ENCODE results near the gene DCAF12L2. TPM values are rescaled to one million over a fixed set of nuclear protein-coding genes. Genes with fewer than 3 reads are reported as not detected.
"Not testable (repeated sequence)": the region's sequence is repeated elsewhere in the genome, so short reads cannot be mapped to it uniquely, and the experiment has no call there.

The DCAF12L2 gene
- total RNA-seq (15.1 TPM), polyA plus RNA-seq (ENCODE audit: insufficient read depth in 1 of 8, insufficient read length in 8 of 8, low replicate concordance in 1 of 8) (10 to 100 TPM in 7 of 8 donors, 1 to 10 TPM in 1; 7.5 to 19.9 (median 15.4) TPM)
- long read RNA-seq, donor 1, transcript DCAF12L2-201 (1 exons, 2,599 nt): major isoform, 6 of 6 reads
- long read RNA-seq, donor 1, partial matches to known transcripts: 0 of 6 reads
- long read RNA-seq, donor 1, other reads (novel, unspliced or antisense): 0 of 6 reads
- long read RNA-seq, donor 2: 0 reads
- long read RNA-seq, donor 3, transcript DCAF12L2-201 (1 exons, 2,599 nt): major isoform, 14 of 14 reads
- long read RNA-seq, donor 3, partial matches to known transcripts: 0 of 14 reads
- long read RNA-seq, donor 3, other reads (novel, unspliced or antisense): 0 of 14 reads
- long read RNA-seq, donor 4, transcript DCAF12L2-201 (1 exons, 2,599 nt): major isoform, 10 of 10 reads
- long read RNA-seq, donor 4, partial matches to known transcripts: 0 of 10 reads
- long read RNA-seq, donor 4, other reads (novel, unspliced or antisense): 0 of 10 reads
- long read RNA-seq, donor 5, transcript DCAF12L2-201 (1 exons, 2,599 nt): major isoform, 32 of 32 reads
- long read RNA-seq, donor 5, partial matches to known transcripts: 0 of 32 reads
- long read RNA-seq, donor 5, other reads (novel, unspliced or antisense): 0 of 32 reads
- long read RNA-seq, donor 6, transcript DCAF12L2-201 (1 exons, 2,599 nt): major isoform, 13 of 13 reads
- long read RNA-seq, donor 6, partial matches to known transcripts: 0 of 13 reads
- long read RNA-seq, donor 6, other reads (novel, unspliced or antisense): 0 of 13 reads
- long read RNA-seq, donor 7, transcript DCAF12L2-201 (1 exons, 2,599 nt): major isoform, 21 of 21 reads
- long read RNA-seq, donor 7, partial matches to known transcripts: 0 of 21 reads
- long read RNA-seq, donor 7, other reads (novel, unspliced or antisense): 0 of 21 reads
- long read RNA-seq, donor 8, transcript DCAF12L2-201 (1 exons, 2,599 nt): major isoform, 24 of 24 reads
- long read RNA-seq, donor 8, partial matches to known transcripts: 0 of 24 reads
- long read RNA-seq, donor 8, other reads (novel, unspliced or antisense): 0 of 24 reads
- long read RNA-seq, donor 9, transcript DCAF12L2-201 (1 exons, 2,599 nt): major isoform, 12 of 12 reads
- long read RNA-seq, donor 9, partial matches to known transcripts: 0 of 12 reads
- long read RNA-seq, donor 9, other reads (novel, unspliced or antisense): 0 of 12 reads
- long read RNA-seq, donor 10, transcript DCAF12L2-201 (1 exons, 2,599 nt): major isoform, 8 of 8 reads
- long read RNA-seq, donor 10, partial matches to known transcripts: 0 of 8 reads
- long read RNA-seq, donor 10, other reads (novel, unspliced or antisense): 0 of 8 reads
- long read RNA-seq, donor 11, transcript DCAF12L2-201 (1 exons, 2,599 nt): major isoform, 10 of 10 reads
- long read RNA-seq, donor 11, partial matches to known transcripts: 0 of 10 reads
- long read RNA-seq, donor 11, other reads (novel, unspliced or antisense): 0 of 10 reads

DNA sequence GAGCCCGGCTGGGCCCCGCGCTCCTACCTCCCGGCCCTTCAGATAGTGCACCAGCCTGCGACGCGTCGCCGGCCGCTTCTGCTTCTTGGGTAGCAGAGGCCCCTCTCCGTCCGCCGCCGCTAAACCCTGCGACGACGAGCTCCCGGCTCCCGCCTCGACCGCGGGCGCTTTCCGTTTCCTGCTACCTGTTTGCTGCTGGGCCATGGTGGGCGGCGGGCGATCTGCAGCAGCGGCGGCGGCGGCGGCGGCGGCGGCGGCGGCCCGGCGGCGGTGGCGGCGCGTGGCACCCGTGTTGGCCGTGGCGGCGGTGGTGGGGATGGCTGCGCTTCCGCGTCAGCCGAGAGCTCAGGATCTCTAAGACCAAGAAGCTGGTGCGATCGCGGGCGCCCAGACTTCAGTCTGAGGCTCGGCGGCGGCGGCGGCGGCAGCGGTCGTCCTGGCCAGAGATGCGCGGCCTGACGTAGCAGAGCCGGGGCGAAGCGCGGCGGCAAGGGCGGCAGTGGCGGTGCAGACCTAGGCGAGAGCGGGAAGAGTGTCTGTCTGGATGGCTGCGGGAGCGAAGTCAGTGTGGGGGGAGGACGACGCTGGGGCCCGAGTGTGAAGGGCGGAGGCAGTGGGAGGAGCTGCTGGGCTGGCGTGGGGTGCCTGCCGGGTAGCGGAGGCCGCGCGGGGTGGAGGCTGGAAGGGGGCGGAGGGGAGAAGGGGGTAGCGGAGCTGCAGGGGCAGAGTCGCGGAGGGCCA is at the start of gene DCAF12L2:
DCAF12L2 (minus strand) TSS at position 569 of the 741 bp plus-strand sequence; CDS start at position 204, 365 bp downstream.
- H3K9me3 ChIP-seq (replicated peaks; ENCODE audit: control insufficient read depth, low read depth, low read length): no peaks in the 10 kb centered on the region
- WGBS (ENCODE audit: insufficient coverage): 36% methylated on average over 82 of the region's 91 CpGs
- no peaks in the 10 kb centered on the region for H3K4me1 ChIP-seq (ENCODE audit: control insufficient read depth, insufficient read depth, low read length)
- no peaks in the 10 kb centered on the region for H3K36me3 ChIP-seq (ENCODE audit: control insufficient read depth, insufficient read depth, low read length)
- H3K27ac ChIP-seq (ENCODE audit: low read length): peak within 1 kb of the TSS; percentile 55
- H3K27me3 ChIP-seq (ENCODE audit: control insufficient read depth, insufficient read depth, low read length): peaks cover 5% of the 10 kb centered on the region
- DNase-seq: peak; percentile 74
- H3K4me3 ChIP-seq (ENCODE audit: low read length): peak within 1 kb of the TSS; percentile 44

GRCh38 chrX:126190888-126191287 is 24.8 kb upstream of the DCAF12L2 start:
- 95% methylated on average over 11 of the region's 21 CpGs for WGBS (ENCODE audit: insufficient coverage)
- H3K4me3 ChIP-seq (ENCODE audit: low read length); H3K27ac ChIP-seq (ENCODE audit: low read length); H3K36me3 ChIP-seq (ENCODE audit: control insufficient read depth, insufficient read depth, low read length); H3K9me3 ChIP-seq (replicated peaks; ENCODE audit: control insufficient read depth, low read depth, low read length); DNase-seq; H3K4me1 ChIP-seq (ENCODE audit: control insufficient read depth, insufficient read depth, low read length); H3K27me3 ChIP-seq (ENCODE audit: control insufficient read depth, insufficient read depth, low read length): not testable (repeated sequence)

DNA sequence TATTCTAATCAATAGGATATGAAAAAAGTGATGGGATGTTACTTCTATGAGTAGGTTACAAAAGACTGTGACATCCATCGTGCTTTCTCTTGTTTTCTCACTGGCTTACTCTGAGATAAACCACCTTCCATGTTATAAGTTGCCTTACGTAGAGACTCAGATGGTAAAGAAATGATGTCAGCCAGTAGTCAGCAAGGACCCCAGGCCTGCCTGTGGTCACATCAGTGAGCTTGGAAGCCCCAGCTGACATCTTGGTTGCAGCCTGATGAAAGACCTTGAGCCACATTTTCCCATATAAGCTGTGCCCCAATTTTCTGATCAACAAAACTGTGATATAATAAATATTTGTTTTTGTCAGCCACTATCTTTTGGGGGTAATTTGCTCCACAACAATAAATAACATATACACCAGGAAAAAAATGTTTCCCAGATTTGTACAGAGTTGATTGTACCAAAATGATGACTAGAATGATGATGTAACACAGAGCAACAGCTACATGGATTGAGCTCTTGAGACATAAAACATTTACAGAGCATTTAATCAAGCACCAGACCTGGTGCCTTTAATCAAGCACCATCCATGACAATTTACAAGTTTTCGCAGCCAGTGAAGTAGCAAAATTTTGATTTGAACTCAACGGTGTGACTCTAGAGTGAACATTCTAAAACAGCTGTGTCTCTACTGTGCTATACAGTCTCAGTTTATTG is 11.2 kb upstream of the DCAF12L2 start:
- no peak for DNase-seq
- Histone ChIP-seq H3K4me3 (ENCODE audit: low read length) (no peak overlapping the region), H3K4me1 (ENCODE audit: control insufficient read depth, insufficient read depth, low read length) (no peaks in the 10 kb centered on the region), H3K27me3 (ENCODE audit: control insufficient read depth, insufficient read depth, low read length) (no peaks in the 10 kb centered on the region), H3K36me3 (ENCODE audit: control insufficient read depth, insufficient read depth, low read length) (no peaks in the 10 kb centered on the region), H3K27ac (ENCODE audit: low read length) (no peak overlapping the region), H3K9me3 (replicated peaks; ENCODE audit: control insufficient read depth, low read depth, low read length) (no peaks in the 10 kb centered on the region)
- WGBS (ENCODE audit: insufficient coverage): no CpG with 5 or more reads among the region's 4 CpGs

DNA sequence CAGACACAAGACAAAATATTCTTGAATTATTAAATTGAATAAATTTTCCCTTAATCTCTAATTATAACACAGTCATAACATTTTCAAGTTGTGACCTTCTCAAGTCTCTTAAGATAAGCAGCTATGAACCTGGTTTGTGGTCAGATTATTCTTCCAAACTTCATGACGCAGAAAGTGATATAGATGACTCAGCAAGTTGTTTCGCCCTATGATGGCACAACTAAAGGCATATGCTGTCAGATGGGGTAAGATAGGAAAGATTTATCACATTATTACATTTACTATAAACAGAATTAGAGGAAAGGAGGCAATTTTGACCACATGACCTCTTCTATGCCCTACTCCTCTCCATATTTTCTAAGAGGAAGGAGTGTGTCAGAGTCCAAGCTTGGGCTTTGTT is 4.6 kb upstream of the DCAF12L2 start:
- peaks cover 2% of the 10 kb centered on the region for H3K27me3 ChIP-seq (ENCODE audit: control insufficient read depth, insufficient read depth, low read length)
- DNase-seq: no peak
- no peaks in the 10 kb centered on the region for H3K36me3 ChIP-seq (ENCODE audit: control insufficient read depth, insufficient read depth, low read length)
- no peaks in the 10 kb centered on the region for H3K9me3 ChIP-seq (replicated peaks; ENCODE audit: control insufficient read depth, low read depth, low read length)
- no peaks in the 10 kb centered on the region for H3K4me1 ChIP-seq (ENCODE audit: control insufficient read depth, insufficient read depth, low read length)
- WGBS (ENCODE audit: insufficient coverage): no CpG with 5 or more reads among the region's 2 CpGs
- no peak overlapping the region for H3K4me3 ChIP-seq (ENCODE audit: low read length)
- H3K27ac ChIP-seq (ENCODE audit: low read length): no peak overlapping the region

DNA sequence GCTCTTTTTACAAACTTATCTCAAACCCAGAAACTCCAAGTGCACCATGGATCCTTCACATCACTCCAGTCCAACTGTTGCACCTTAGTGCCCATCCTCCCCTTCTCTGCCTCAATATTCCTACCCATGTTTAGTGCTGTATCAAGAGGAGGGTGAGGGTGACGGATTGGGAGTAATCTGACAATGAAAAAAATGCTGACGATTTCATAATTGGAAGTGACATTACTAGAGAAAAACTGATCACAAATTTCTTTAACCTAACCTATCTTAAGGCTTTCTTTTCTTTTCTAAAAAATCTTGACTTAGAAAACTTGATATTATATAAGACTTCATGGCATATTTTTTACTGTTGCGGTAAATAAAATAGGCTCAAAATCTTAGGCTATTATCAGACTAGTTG is 1.5 kb upstream of the DCAF12L2 start:
- no peaks in the 10 kb centered on the region for H3K36me3 ChIP-seq (ENCODE audit: control insufficient read depth, insufficient read depth, low read length)
- no peak overlapping the region for H3K4me3 ChIP-seq (ENCODE audit: low read length)
- WGBS (ENCODE audit: insufficient coverage): no CpG with 5 or more reads among the region's 3 CpGs
- H3K27me3 ChIP-seq (ENCODE audit: control insufficient read depth, insufficient read depth, low read length): peaks cover 5% of the 10 kb centered on the region
- no peaks in the 10 kb centered on the region for H3K9me3 ChIP-seq (replicated peaks; ENCODE audit: control insufficient read depth, low read depth, low read length)
- H3K4me1 ChIP-seq (ENCODE audit: control insufficient read depth, insufficient read depth, low read length): no peaks in the 10 kb centered on the region
- DNase-seq: no peak
- no peak overlapping the region for H3K27ac ChIP-seq (ENCODE audit: low read length)

DNA sequence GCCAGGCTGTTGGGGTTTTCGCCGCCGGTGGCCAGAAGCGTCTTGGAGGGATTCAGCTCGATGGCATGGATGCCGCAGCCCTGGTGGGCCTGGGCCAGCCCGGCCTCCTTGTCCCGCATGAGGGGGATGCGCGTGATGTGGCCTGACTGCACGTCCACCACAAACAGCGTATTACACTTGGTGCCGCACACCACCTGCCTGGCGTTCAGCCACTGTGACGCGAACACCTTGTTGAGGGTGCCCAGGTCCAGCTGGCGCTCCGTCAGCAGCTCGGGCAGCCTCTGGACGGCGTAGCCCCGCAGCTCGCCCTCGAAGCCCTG is 728 bp downstream of the DCAF12L2 start:
- Histone ChIP-seq H3K9me3 (replicated peaks; ENCODE audit: control insufficient read depth, low read depth, low read length) (no peaks in the 10 kb centered on the region), H3K36me3 (ENCODE audit: control insufficient read depth, insufficient read depth, low read length) (no peaks in the 10 kb centered on the region), H3K27me3 (ENCODE audit: control insufficient read depth, insufficient read depth, low read length) (peaks cover 5% of the 10 kb centered on the region), H3K27ac (ENCODE audit: low read length) (peak overlapping the region; percentile 55), H3K4me1 (ENCODE audit: control insufficient read depth, insufficient read depth, low read length) (no peaks in the 10 kb centered on the region), H3K4me3 (ENCODE audit: low read length) (peak overlapping the region; percentile 44)
- 58% methylated on average over 24 of the region's 24 CpGs for WGBS (ENCODE audit: insufficient coverage)
- peak; percentile 20 for DNase-seq

DNA sequence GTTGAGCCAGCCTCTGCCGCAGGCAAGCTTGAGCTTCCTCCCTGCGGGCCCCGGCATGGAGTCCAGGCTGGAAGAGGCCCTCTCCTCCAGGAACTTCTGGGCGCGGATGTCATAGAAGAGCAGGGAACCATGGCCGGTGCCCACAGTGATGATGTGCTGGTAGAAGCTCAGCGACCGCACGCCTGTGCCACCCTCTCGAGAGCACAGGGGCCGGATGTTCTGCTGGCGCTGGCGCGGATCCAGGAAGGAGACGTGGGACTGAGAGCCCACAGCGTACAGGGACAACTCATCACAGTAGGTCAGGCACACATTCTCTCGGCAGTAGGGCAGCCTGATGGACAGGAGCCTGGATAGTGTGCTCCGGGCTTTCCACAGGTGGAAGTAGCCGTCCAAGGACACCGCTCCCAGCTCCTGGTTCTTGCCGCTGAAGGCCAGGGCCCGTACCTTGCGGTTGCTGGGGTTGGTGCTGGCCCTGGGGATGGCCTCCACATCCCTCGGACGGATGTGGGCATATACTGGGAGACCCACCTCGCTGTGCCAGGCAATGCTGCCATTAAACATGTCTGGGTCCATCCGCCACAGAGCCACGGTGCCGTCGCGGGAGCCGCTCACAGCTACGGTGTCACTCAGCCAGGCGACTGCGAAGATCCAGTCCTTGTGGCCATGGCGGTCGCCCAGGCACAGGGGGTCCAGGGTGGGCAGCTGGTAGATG is 1.2 kb downstream of the DCAF12L2 start:
- Histone ChIP-seq H3K9me3 (replicated peaks; ENCODE audit: control insufficient read depth, low read depth, low read length) (no peaks in the 10 kb centered on the region), H3K36me3 (ENCODE audit: control insufficient read depth, insufficient read depth, low read length) (no peaks in the 10 kb centered on the region), H3K27me3 (ENCODE audit: control insufficient read depth, insufficient read depth, low read length) (peaks cover 5% of the 10 kb centered on the region), H3K4me1 (ENCODE audit: control insufficient read depth, insufficient read depth, low read length) (no peaks in the 10 kb centered on the region), H3K27ac (ENCODE audit: low read length) (peak overlapping the region; percentile 4), H3K4me3 (ENCODE audit: low read length) (peak overlapping the region; percentile 44)
- 80% methylated on average over 37 of the region's 37 CpGs for WGBS (ENCODE audit: insufficient coverage)
- peak; percentile 8 for DNase-seq

GRCh38 chrX:126164226-126164625 is 1.9 kb downstream of the DCAF12L2 start:
- peak; percentile 75 for DNase-seq
- 37% methylated on average over 3 of the region's 9 CpGs for WGBS (ENCODE audit: insufficient coverage)

More at GRCh38 chrX:126164226-126164625, 1.9 kb downstream of the DCAF12L2 start:
- Histone ChIP-seq H3K9me3 (replicated peaks; ENCODE audit: control insufficient read depth, low read depth, low read length) (no peaks in the 10 kb centered on the region), H3K4me1 (ENCODE audit: control insufficient read depth, insufficient read depth, low read length) (no peaks in the 10 kb centered on the region), H3K36me3 (ENCODE audit: control insufficient read depth, insufficient read depth, low read length) (no peaks in the 10 kb centered on the region), H3K27ac (ENCODE audit: low read length) (peak overlapping the region; percentile 4), H3K27me3 (ENCODE audit: control insufficient read depth, insufficient read depth, low read length) (peaks cover 5% of the 10 kb centered on the region), H3K4me3 (ENCODE audit: low read length) (peak overlapping the region; percentile 44)
